ENCODE data around the gene BEND3. TPM values are rescaled to one million over a fixed set of nuclear protein-coding genes. Genes with fewer than 3 reads are reported as not detected.

The BEND3 gene
- total and polyA plus RNA-seq, 9 of the 15 experiments (the other 6 are each of a cell fraction or from before 2014, with no cell fraction given), result 0.64 to 8.4 (median 3.3) TPM

DNA sequence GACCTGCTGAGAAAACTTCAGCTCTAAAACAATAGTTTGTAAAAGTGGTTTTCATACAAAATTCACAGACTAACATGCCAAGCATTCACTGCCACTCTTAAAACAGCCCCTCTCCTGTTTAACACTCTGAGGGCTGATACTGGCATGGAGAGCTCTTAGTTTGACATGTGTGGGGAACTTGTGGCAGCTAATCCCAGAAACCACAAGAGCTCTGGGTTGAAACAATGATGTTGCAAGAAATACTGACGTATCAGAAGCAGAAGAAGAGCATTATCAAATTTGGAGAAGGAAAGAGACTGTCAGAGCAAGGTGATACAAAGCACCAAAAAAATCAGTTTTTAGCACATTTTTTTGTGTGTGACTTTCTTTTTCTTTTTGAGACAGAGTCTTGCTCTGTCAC lies 5.1 kb downstream of the BEND3 start (continued):
- TF ChIP-seq, protein P1, sequence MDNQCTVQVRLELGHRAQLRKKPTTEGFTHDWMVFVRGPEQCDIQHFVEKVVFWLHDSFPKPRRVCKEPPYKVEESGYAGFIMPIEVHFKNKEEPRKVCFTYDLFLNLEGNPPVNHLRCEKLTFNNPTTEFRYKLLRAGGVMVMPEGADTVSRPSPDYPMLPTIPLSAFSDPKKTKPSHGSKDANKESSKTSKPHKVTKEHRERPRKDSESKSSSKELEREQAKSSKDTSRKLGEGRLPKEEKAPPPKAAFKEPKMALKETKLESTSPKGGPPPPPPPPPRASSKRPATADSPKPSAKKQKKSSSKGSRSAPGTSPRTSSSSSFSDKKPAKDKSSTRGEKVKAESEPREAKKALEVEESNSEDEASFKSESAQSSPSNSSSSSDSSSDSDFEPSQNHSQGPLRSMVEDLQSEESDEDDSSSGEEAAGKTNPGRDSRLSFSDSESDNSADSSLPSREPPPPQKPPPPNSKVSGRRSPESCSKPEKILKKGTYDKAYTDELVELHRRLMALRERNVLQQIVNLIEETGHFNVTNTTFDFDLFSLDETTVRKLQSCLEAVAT (IDR thresholded peaks at IDR 0.05), result 0 out of 4 replicates have a peak, but pooled peaks of 1 of the 2 experiments have one; percentile 32
- TF ChIP-seq TEAD4 (IDR thresholded peaks at IDR 0.05; ENCODE audit: low read length), result no peak
- TF ChIP-seq TEAD4 (CRISPR knock-in tag; IDR thresholded peaks at IDR 0.05; ENCODE audit: borderline replicate concordance), result no peak

DNA sequence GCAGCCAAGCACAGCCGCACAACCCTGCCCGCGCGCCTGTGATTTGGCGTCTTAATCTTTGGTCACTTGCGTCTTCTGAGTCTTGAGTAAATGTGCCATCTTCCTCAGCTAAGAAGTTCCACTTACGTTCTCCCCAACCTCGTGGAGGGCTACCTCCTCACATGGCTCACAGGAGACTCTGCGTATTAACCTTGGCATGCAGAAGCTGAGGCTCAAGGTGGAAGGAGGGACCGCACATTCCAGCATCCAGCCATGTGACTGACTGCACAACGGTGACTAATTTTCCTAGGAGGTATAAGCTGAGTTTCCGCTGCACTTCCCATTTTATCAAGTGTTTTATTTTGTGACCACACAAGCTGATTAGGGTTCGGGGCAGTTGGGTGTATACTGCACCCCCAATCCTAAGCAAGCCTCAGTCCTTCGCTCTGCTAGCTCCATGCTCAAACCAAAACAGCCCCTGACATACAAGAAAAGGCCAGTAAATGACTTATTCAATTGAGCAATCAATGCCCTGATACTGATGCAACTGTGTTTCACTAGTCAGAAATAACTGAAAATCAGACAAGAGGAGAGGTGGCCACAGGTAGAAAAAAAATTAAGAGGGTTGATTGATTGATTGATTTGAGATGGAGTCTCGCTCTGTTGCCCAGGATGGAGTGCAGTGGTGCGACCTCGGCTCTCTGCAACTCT lies 7.0 kb downstream of the BEND3 start:
- 80% methylated on average over 16 of the region's 17 CpGs for WGBS (ENCODE audit: insufficient coverage, low coverage, missing lambda C conversion rate)
- TF ChIP-seq, protein P2, sequence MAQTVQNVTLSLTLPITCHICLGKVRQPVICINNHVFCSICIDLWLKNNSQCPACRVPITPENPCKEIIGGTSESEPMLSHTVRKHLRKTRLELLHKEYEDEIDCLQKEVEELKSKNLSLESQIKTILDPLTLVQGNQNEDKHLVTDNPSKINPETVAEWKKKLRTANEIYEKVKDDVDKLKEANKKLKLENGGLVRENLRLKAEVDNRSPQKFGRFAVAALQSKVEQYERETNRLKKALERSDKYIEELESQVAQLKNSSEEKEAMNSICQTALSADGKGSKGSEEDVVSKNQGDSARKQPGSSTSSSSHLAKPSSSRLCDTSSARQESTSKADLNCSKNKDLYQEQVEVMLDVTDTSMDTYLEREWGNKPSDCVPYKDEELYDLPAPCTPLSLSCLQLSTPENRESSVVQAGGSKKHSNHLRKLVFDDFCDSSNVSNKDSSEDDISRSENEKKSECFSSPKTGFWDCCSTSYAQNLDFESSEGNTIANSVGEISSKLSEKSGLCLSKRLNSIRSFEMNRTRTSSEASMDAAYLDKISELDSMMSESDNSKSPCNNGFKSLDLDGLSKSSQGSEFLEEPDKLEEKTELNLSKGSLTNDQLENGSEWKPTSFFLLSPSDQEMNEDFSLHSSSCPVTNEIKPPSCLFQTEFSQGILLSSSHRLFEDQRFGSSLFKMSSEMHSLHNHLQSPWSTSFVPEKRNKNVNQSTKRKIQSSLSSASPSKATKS (CRISPR knock-in tag; IDR thresholded peaks at IDR 0.05), result no peak

More for the DNA sequence above, 7.0 kb downstream of the BEND3 start:
- Histone ChIP-seq H3K27me3 (ENCODE audit: control insufficient read depth in 2 of 2, insufficient read depth in 2 of 2, low read length in 2 of 2) (no peaks in the 10 kb centered on the region), H3K9me1 (ENCODE audit: control insufficient read depth, insufficient read depth, low read length) (no peaks in the 10 kb centered on the region), H4K20me1 (replicated peaks; ENCODE audit: control insufficient read depth, insufficient read depth, low read length) (0 out of 2 replicates have a peak, but pooled peaks cover 4% of the 10 kb centered on the region), H3K27ac (ENCODE audit: extremely low read depth, low read depth, low read length) (no peak overlapping the region), H3K79me2 (ENCODE audit: control insufficient read depth, insufficient read depth, low read length) (peaks cover 2% of the 10 kb centered on the region; the same call in 2 of the 3 replicates), H3K9me3 (replicated peaks; ENCODE audit: control insufficient read depth, insufficient read depth, low read depth, low read length) (no peaks in the 10 kb centered on the region), H3K9ac (ENCODE audit: insufficient read depth in 1 of 2, low read depth in 2 of 2, low read length in 2 of 2) (no peak overlapping the region), H3K4me2 (ENCODE audit: insufficient read depth, low read length) (no peak overlapping the region), H3K4me1 (replicated peaks in 1 of 2; ENCODE audit: control insufficient read depth in 2 of 2, insufficient read depth in 2 of 2, low read length in 2 of 2) (peaks cover 10% of the 10 kb centered on the region in 2 experiments; a peak in 3 of 5 replicates), H3K36me3 (ENCODE audit: control insufficient read depth, insufficient read depth, low read length) (no peaks in the 10 kb centered on the region), H2AFZ (ENCODE audit: low read depth, low read length) (no peak overlapping the region), H3K4me3 (no peak overlapping the region)
- intact Hi-C loops (cut with micrococcal nuclease) (no loop called here), in situ Hi-C loops (cut with MboI) (no loop called here)
- DNase-seq (ENCODE audit: extremely low read depth in 1 of 4, low spot score in 3 of 4), result no peak
- FAIRE-seq, result no peak
- ChIA-PET POLR2A (no interaction called here), CTCF (ENCODE audit: low intra/inter-chr PET ratio) (no interaction called here)
- BruUV-seq (replicated peaks), result no TSS peak
- ATAC-seq, result no peak
